HG02763 (cell line): ENCODE measurements around the gene EIF4G3.
"Not testable (repeated sequence)": the region's sequence is repeated elsewhere in the genome, so short reads cannot be mapped to it uniquely, and the experiment has no call there.

Experiments
- ATAC-seq: cut with Tn5 transposase; IDR thresholded peaks from one replicate; pipeline ENCODE4 v1.9.1; 2021; ENCODE audit warnings: mild to moderate bottlenecking, moderate library complexity; ENCODE audit not compliant: unreplicated experiment

The EIF4G3 gene

GRCh38 chr1:21189421-21189820 is 12.7 kb upstream of the EIF4G3 start:
- ATAC-seq: no peak

- ATAC-seq: no peak
These were observed 11.5 kb upstream of the EIF4G3 start for GRCh38 chr1:21188235-21188634.

GRCh38 chr1:21185221-21185731 is 8.6 kb upstream of the EIF4G3 start:
- ATAC-seq: no peak

GRCh38 chr1:21184276-21184675 is 7.6 kb upstream of the EIF4G3 start:
- no peak for ATAC-seq

- no peak for ATAC-seq
These were observed 5.6 kb upstream of the EIF4G3 start for GRCh38 chr1:21182181-21182731.

GRCh38 chr1:21178271-21178670 is 1.6 kb upstream of the EIF4G3 start:
- ATAC-seq: not testable (repeated sequence)

- ATAC-seq: peak; percentile 12
These were observed 771 bp downstream of the EIF4G3 start for GRCh38 chr1:21175670-21176581.

- no peak for ATAC-seq
These were observed 1.4 kb downstream of the EIF4G3 start for GRCh38 chr1:21175324-21175669.

- ATAC-seq: no peak
These were observed 1.9 kb downstream of the EIF4G3 start for GRCh38 chr1:21174654-21175323.

- ATAC-seq: no peak
These were observed 2.5 kb downstream of the EIF4G3 start for GRCh38 chr1:21174230-21174629.

GRCh38 chr1:21173096-21173495 is 3.6 kb downstream of the EIF4G3 start:
- ATAC-seq: not testable (repeated sequence)

- not testable (repeated sequence) for ATAC-seq
These were observed 5.9 kb downstream of the EIF4G3 start for GRCh38 chr1:21170837-21171236.

- ATAC-seq: no peak
These were observed 8.3 kb downstream of the EIF4G3 start for GRCh38 chr1:21168444-21168843.

- ATAC-seq: no peak
These were observed 11.1 kb downstream of the EIF4G3 start for GRCh38 chr1:21165646-21166045.

GRCh38 chr1:21165076-21165475 is 11.6 kb downstream of the EIF4G3 start:
- no peak for ATAC-seq

GRCh38 chr1:21164266-21164665 is 12.4 kb downstream of the EIF4G3 start:
- ATAC-seq: no peak

- no peak for ATAC-seq
These were observed 13.8 kb downstream of the EIF4G3 start for GRCh38 chr1:21162740-21163464.

GRCh38 chr1:21161842-21162241 is 14.9 kb downstream of the EIF4G3 start:
- no peak for ATAC-seq

- no peak for ATAC-seq
These were observed 16.4 kb downstream of the EIF4G3 start for GRCh38 chr1:21160263-21160796.

- ATAC-seq: no peak
These were observed 18.8 kb downstream of the EIF4G3 start for GRCh38 chr1:21157868-21158267.

- ATAC-seq: no peak
These were observed 19.6 kb downstream of the EIF4G3 start for GRCh38 chr1:21157054-21157453.
